ENCODE measurements around the gene SMYD5.

DNA sequence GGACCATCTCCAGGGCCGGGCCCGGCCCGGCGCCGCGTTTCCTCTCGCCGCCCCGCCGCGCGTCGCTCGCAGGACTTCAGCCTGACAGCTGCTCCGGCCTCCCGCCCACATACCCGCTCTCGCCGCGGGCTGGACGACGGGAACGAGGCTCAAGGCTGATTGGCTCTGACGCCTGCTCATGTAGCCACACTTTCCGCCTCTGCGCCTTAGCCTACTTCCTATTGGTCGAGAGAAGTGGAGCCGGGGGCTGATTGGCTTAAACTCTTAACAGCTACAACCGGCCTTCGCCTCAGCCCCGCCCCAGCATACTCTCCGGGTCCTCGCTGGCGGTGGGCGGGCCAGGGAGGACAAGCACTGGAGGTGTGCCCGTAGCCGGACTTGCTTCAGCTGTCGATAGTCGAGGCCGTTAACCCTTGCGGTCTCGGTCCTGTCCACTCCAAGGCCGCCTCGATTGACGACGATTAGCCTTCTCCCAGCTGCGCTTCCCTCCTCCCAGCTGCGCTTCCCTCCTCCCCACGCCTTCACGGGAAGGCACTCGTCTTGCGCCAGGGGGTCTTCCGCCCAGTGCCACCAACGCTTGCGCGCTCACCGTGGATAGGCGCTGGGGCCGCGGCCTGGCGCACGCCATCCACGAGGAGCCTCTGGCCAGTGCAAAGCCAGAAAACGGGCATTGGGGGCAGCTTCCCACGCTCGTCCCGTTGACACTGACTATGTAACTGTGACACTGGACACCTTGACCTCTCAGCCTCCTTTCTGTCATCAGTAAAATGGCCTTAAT, 19.3 kb downstream of the SMYD5 start, which contains the start of gene PRADC1:
- no peak for TF ChIP-seq ZNF174 (tag by site-specific recombination; IDR thresholded peaks at IDR 0.05)
- peak; percentile 47 for TF ChIP-seq CTCF (tag by site-specific recombination; IDR thresholded peaks at IDR 0.05)
- no peak for TF ChIP-seq ZNF521 (tag by site-specific recombination; IDR thresholded peaks at IDR 0.05)
